ENCODE measurements around the gene PRDM11.
A peak's percentile ranks its signal among the peaks of the same experiment; 100 is the strongest.

PRDM11 gene

GRCh38 chr11:45178890-45179671 is 32.6 kb downstream of the PRDM11 start:
- no peak for DNase-seq

- no peak for DNase-seq
Measured at GRCh38 chr11:45179686-45180178, 33.3 kb downstream of the PRDM11 start.

GRCh38 chr11:45180179-45180847 is 33.9 kb downstream of the PRDM11 start:
- no peak for DNase-seq

GRCh38 chr11:45180848-45181192 is 34.4 kb downstream of the PRDM11 start:
- DNase-seq, result peak; percentile 25

- no peak for DNase-seq
Measured at GRCh38 chr11:45181193-45181888, 34.9 kb downstream of the PRDM11 start.

- no peak for DNase-seq
Measured at GRCh38 chr11:45181889-45182550, 35.6 kb downstream of the PRDM11 start.

GRCh38 chr11:45182902-45183301 is 36.5 kb downstream of the PRDM11 start:
- DNase-seq, result no peak

GRCh38 chr11:45184640-45185039 is 38.2 kb downstream of the PRDM11 start:
- DNase-seq, result no peak

GRCh38 chr11:45185228-45185729 is 38.8 kb downstream of the PRDM11 start:
- no peak for DNase-seq

GRCh38 chr11:45187375-45187774 is 40.9 kb downstream of the PRDM11 start:
- DNase-seq, result no peak

GRCh38 chr11:45188127-45188526 is 41.7 kb downstream of the PRDM11 start:
- no peak for DNase-seq

- DNase-seq, result no peak
Measured at GRCh38 chr11:45189230-45189629, 42.8 kb downstream of the PRDM11 start.

GRCh38 chr11:45193695-45194094 is 47.3 kb downstream of the PRDM11 start:
- DNase-seq, result no peak

- no peak for DNase-seq
Measured at GRCh38 chr11:45204761-45205160, 58.3 kb downstream of the PRDM11 start.

GRCh38 chr11:45205978-45206377 is 59.5 kb downstream of the PRDM11 start:
- no peak for DNase-seq

GRCh38 chr11:45208135-45208534 is 61.7 kb downstream of the PRDM11 start:
- DNase-seq, result no peak

GRCh38 chr11:45209000-45209879 is 62.8 kb downstream of the PRDM11 start:
- no peak for DNase-seq

GRCh38 chr11:45209891-45210699 is 63.7 kb downstream of the PRDM11 start:
- no peak for DNase-seq

- DNase-seq, result no peak
Measured at GRCh38 chr11:45210846-45211245, 64.4 kb downstream of the PRDM11 start.

- DNase-seq, result no peak
Measured at GRCh38 chr11:45211732-45212131, 65.3 kb downstream of the PRDM11 start.
